Motor neuron (in vitro differentiated cells): ENCODE measurements around the gene RRP9. TPM values are rescaled to one million over a fixed set of nuclear protein-coding genes. Genes with fewer than 3 reads are reported as not detected.

ENCODE experiments used
- ATAC-seq, 8 experiments: fragments of 200-7000 bp; cut with Tn5 transposase; replicated peaks in 6 of 8; 2 replicates each; pipeline ENCODE4 v1.8.0; 2021; ENCODE audit warnings: mild to moderate bottlenecking in 8 of 8, moderate library complexity in 8 of 8
- H3K27ac ChIP-seq, 2 donors: fragments of 250-450 bp; sonication (Bioruptor Pico); 2 replicates each; pipeline ENCODE4 v1.9.0; 2021; ENCODE audit warnings: antibody characterized with exemption in 2 of 2, mild to moderate bottlenecking in 2 of 2, moderate library complexity in 1 of 2
- H3K4me1 ChIP-seq, 2 donors: fragments of 250-450 bp; sonication (Bioruptor Pico); replicated peaks in 1 of 2; 2 replicates each; pipeline ENCODE4 v1.6.1; 2021; ENCODE audit warnings: antibody characterized with exemption in 2 of 2, mild to moderate bottlenecking in 2 of 2, moderate library complexity in 1 of 2
- H3K4me3 ChIP-seq, 5 donors: fragments of 250-450 bp; sonication (Bioruptor Pico); 2 replicates each; pipeline ENCODE4 v1.9.0; 2021; ENCODE audit warnings: antibody characterized with exemption in 5 of 5, mild to moderate bottlenecking in 5 of 5, moderate library complexity in 4 of 5
- WGBS, 10 experiments: fragments of 450-650 bp; shearing (Covaris generic); methylation state at CpG; one replicate each; pipeline ENCODE4 v1.0.0; 2022; 5-methylcytosine and 5-hydroxymethylcytosine counted together
- in situ Hi-C, 9 experiments: fragments of 400-800 bp; cut with MboI; loops; one replicate each; pipeline ENCODE4 v1.15.0; 2021; ENCODE audit warnings: low sequenced_read_pairs in 9 of 9, low pct_unique_long_range_greater_than_20kb in 2 of 9; ENCODE audit not compliant: unreplicated experiment in 9 of 9
- total RNA-seq, 8 experiments: library from RNA; unstranded; fragments of 300-600 nt; gene quantifications; 2 replicates each; pipeline versions ENCODE4 v1.2.3 to v1.2.4, GENCODE V29; 2022

The RRP9 gene
- total RNA-seq, 8 experiments from 2014 or later = 12.0 to 55.7 (median 21.9) TPM

DNA sequence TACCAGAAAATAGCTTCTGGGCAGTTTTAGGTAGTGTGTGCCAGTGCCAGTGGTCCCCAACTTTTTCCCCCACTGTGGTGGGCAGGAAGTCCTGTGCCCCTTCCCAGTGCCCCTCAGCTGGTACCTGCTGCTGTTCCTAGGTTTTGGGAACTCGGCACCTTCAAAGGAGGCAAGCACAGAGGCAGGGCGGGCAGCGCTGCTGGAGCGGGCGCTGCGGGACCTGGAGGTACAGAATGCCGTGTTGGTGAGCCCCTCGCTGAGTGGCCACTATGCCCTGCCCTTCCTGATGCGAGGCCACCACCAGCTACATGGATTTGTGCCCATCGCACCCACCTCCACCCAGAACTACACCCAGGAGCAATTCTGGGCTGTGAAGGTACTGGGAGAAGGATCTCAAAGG is 38.5 kb upstream of the RRP9 start:
- Histone ChIP-seq H3K27ac (no peak overlapping the region), H3K4me1 (peaks cover 17 to 21% of the 10 kb centered on the region in 2 donors), H3K4me3 (no peak overlapping the region)
- in situ Hi-C loops = no loop called here
- WGBS, 10 experiments = 93 to 100% (median 95%) methylated on average over 2 to 7 of the region's 10 CpGs; no CpG with 5 or more reads in 7 of the 10 experiments
- ATAC-seq = no peak

GRCh38 chr3:51978143-51978502 is 36.4 kb upstream of the RRP9 start:
- no peak for ATAC-seq
- in situ Hi-C loops = no loop called here
- Histone ChIP-seq H3K4me3 (no peak overlapping the region), H3K4me1 (peaks cover 30 to 31% of the 10 kb centered on the region in 2 donors), H3K27ac (no peak overlapping the region)
- 77 to 100% (median 94%) methylated on average over 1 to 3 of the region's 4 CpGs; no CpG with 5 or more reads in 7 of the 10 experiments for WGBS, 10 experiments

DNA sequence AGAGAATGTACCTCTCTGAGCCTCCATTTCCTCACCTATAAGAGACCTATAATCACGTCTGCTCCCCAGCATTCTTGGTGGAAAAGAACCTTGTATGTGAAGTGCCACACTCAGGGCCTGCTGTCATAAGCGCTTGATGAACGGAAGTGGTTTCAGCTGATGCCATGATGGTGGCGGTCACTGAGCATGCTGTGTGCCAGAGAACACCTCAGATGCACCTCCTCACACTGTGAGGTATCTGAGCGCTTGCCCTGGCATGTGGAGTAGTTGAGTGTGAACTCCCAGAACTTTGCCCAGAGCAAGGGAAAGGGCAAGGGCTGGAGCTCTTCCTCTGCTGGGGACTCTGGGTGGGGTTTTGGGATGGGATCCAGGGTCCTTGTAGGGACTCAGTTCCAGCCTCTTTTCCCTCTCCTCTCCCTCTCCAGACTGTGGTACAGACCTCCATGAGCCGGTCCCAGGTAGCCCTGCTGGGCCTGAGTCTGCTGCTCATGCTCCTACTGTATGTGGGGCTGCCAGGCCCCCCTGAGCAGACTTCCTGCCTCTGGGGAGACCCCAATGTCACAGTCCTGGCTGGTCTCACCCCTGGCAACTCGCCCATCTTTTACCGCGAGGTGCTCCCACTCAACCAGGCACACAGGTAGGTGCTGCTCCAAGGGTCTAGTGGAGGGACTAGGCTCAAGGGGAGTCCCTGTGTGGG is 35.9 kb upstream of the RRP9 start:
- 80 to 100% (median 95%) methylated on average over 1 to 6 of the region's 9 CpGs; no CpG with 5 or more reads in 5 of the 10 experiments for WGBS, 10 experiments
- no peak overlapping the region for H3K4me3 ChIP-seq

GRCh38 chr3:51975852-51976549 is 34.3 kb upstream of the RRP9 start:
- 8 to 100% (median 55%) methylated on average over 1 to 10 of the region's 46 CpGs; no CpG with 5 or more reads in 3 of the 10 experiments for WGBS, 10 experiments
- peak in 6 of 8 experiments; percentile 4 to 59 (median 50) for ATAC-seq
- in situ Hi-C loops = no loop called here
- peak overlapping the region; percentile 43 to 90 (median 70) for H3K4me3 ChIP-seq
- H3K27ac ChIP-seq = peak overlapping the region; percentile 86 to 88
- peaks cover 19 to 22% of the 10 kb centered on the region in 2 donors for H3K4me1 ChIP-seq

More for the DNA sequence above, 35.9 kb upstream of the RRP9 start:
- ATAC-seq = no peak
- in situ Hi-C loops = no loop called here
- Histone ChIP-seq H3K27ac (no peak overlapping the region), H3K4me1 (peaks cover 26 to 29% of the 10 kb centered on the region in 2 donors)

- 0 to 17% (median 5%) methylated on average over 1 to 21 of the region's 63 CpGs; no CpG with 5 or more reads in 1 of the 10 experiments for WGBS, 10 experiments
- in situ Hi-C loops = no loop called here
- Histone ChIP-seq H3K4me3 (peak within 1 kb of the TSS; percentile 43 to 90 (median 70)), H3K27ac (peak within 1 kb of the TSS; percentile 86 to 88), H3K4me1 (peaks cover 19 to 22% of the 10 kb centered on the region in 2 donors)
- ATAC-seq = peak; percentile 59 to 83 (median 78)
Measured at GRCh38 chr3:51974963-51975851, 33.5 kb upstream of the RRP9 start, which contains the start of gene ABHD14A. ABHD14A (plus strand) TSS chr3:51975064; CDS start chr3:51975136, 72 bp downstream.

DNA sequence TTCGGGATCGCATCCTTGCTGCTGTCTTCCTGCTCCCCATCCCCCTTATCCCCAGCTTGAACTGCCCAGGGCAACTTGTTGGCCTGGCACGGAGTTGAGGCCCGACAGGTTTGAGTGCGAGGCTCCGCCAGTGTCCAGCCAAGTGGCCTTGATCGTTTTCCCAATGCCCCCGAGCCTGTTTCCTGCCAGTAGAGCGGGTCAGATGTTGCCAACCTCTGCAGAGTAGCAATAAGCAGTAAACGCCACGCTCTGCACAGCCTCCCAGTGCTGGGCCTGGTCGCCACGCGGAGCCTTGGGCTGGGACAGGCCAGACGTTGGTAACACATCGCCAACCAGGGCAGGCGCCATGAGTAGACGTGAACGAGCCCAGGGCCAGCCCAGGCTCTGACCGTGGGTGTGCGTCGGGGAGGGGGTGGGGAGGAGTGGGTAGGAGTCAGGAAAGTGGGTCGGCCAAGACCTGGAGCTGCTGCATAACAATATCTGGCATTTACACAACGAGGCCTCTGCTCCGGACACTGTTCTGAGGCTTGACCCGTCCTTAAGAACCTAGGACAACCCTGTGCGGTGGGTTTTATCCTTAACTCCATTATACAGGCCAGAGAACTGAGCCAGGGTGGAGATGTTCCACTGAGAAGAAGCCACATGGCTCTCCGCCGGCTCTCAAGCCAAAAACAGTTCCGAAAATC is 32.7 kb upstream of the RRP9 start:
- peak; percentile 6 to 34 (median 18) for ATAC-seq
- H3K4me3 ChIP-seq = peak overlapping the region; percentile 43 to 90 (median 70)
- peaks cover 20 to 22% of the 10 kb centered on the region in 2 donors for H3K4me1 ChIP-seq
- in situ Hi-C loops = no loop called here
- WGBS, 10 experiments = 0 to 30% (median 7%) methylated on average over 1 to 8 of the region's 30 CpGs; no CpG with 5 or more reads in 4 of the 10 experiments
- H3K27ac ChIP-seq = peak overlapping the region; percentile 86 to 88

GRCh38 chr3:51971350-51971749 is 29.6 kb upstream of the RRP9 start:
- Histone ChIP-seq H3K27ac (no peak overlapping the region), H3K4me3 (no peak overlapping the region), H3K4me1 (peaks cover 32 to 38% of the 10 kb centered on the region in 2 donors)
- no peak for ATAC-seq
- 100% methylated on average over 1 to 3 of the region's 11 CpGs; no CpG with 5 or more reads in 7 of the 10 experiments for WGBS, 10 experiments
- in situ Hi-C loops = no loop called here

DNA sequence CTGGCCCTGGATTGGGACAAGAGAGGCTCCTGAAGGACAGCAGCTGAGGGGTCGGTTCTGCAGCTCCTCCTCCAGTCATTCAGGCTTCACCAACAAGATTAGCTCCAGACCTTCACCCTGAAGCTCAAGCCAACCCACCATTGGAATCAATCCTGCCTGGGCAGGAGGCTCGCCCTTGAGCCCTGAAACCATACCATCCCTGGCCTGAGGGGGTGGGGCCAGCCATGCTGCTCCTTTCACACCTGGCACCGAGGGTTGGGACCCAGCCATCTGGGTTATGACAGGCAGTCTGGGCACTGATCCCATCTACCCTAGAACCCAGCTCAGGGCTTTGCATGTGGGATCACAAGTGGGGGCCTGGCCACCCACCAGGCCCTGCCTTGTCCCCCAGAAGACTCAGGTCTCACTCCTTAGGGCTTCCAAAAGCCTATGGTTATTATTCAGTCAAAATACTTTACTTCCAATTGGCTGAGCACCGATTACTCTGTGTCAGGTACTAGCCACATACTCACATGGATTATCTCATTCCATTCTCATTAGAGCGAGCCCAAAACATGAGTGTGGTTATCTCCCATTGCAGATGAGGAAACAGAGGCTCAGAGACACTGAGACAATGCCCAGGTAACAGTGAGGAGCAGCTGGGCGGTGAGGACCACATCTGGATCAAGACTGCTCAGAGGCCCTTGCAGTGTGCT is 29.0 kb upstream of the RRP9 start:
- no peak overlapping the region for H3K27ac ChIP-seq
- peaks cover 34 to 40% of the 10 kb centered on the region in 2 donors for H3K4me1 ChIP-seq
- in situ Hi-C loops = no loop called here
- no peak for ATAC-seq
- 50 to 100% (median 100%) methylated on average over 1 to 4 of the region's 6 CpGs; no CpG with 5 or more reads in 5 of the 10 experiments for WGBS, 10 experiments
- H3K4me3 ChIP-seq = no peak overlapping the region

DNA sequence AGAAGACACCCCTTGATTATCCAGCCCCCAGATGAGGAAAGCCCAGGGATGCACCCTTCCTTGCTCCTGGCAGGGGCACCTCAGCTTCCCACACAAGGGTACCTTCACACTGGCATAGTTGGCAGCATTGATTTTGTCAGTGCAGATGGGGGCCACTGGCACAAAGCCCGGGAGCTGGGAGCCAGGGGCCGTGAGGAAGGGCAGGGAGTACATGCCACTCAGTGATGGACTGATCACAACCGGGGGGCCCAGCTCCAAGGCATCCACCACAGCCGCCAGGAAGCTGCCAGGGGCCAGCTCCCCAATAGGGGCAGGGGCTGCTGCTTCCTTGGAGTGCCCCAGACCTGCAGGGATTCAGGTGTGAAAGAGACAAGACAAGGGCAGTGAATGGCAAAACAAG is 28.1 kb upstream of the RRP9 start:
- no CpG with 5 or more reads among the region's 4 CpGs for WGBS, 10 experiments
- in situ Hi-C loops = no loop called here
- Histone ChIP-seq H3K4me1 (peaks cover 43 to 46% of the 10 kb centered on the region in 2 donors), H3K4me3 (no peak overlapping the region), H3K27ac (peak overlapping the region in 1 of 2 donors; percentile 99)
- no peak for ATAC-seq

GRCh38 chr3:51968883-51969678 is 27.4 kb upstream of the RRP9 start:
- H3K4me1 ChIP-seq = peaks cover 44 to 47% of the 10 kb centered on the region in 2 donors
- 79 to 100% (median 100%) methylated on average over 1 to 4 of the region's 6 CpGs; no CpG with 5 or more reads in 4 of the 10 experiments for WGBS, 10 experiments
- in situ Hi-C loops = no loop called here
- H3K4me3 ChIP-seq = peak overlapping the region in 4 of 5 donors; percentile 67 to 90 (median 84)
- no peak for ATAC-seq
- H3K27ac ChIP-seq = peak overlapping the region; percentile 97 to 99

- WGBS, 10 experiments = no CpG with 5 or more reads among the region's 11 CpGs
- peak; percentile 8 to 72 (median 54) for ATAC-seq
- peak overlapping the region; percentile 97 to 99 for H3K27ac ChIP-seq
- peaks cover 45 to 48% of the 10 kb centered on the region in 2 donors for H3K4me1 ChIP-seq
- in situ Hi-C loops = no loop called here
- peak overlapping the region; percentile 67 to 90 (median 86) for H3K4me3 ChIP-seq
Measured at GRCh38 chr3:51968170-51968775, 26.6 kb upstream of the RRP9 start.
